Stomach (tissue), 9 donors: ENCODE data around the gene SCIMP. TPM values are rescaled to one million over a fixed set of nuclear protein-coding genes. Genes with fewer than 3 reads are reported as not detected.
"Not testable (repeated sequence)": the region's sequence is repeated elsewhere in the genome, so short reads cannot be mapped to it uniquely, and the experiment has no call there.

ENCODE experiments used
- DNase-seq, 2 donors: peaks; one replicate each; pipeline versions ENCODE4 v3.0.0 to v3.0.0-alpha.2; 2013 to 2019
- H3K27ac ChIP-seq, 5 donors: fragments of 200-600 bp in 4 of 5; sonication (generic) in 4 of 5; one replicate each; pipeline ENCODE4 v1.5.1; 2013 to 2019; ENCODE audit warnings: mild to moderate bottlenecking in 1 of 5, moderate library complexity in 1 of 5
- H3K27me3 ChIP-seq, 3 donors: fragments of 200-600 bp; sonication (generic); one replicate each; pipeline ENCODE4 v1.5.1; 2017 to 2019; ENCODE audit warnings: mixed run types in 1 of 3
- H3K36me3 ChIP-seq, 4 donors: fragments of 200-600 bp; sonication (generic); 1 replicate in 3 of 4; 2 replicates in 1 of 4; pipeline ENCODE4 v1.5.1; 2016 to 2019
- H3K4me1 ChIP-seq, 4 donors: fragments of 200-600 bp; sonication (generic); one replicate each; pipeline ENCODE4 v1.5.1; 2016 to 2019
- H3K4me3 ChIP-seq, 4 donors: fragments of 200-600 bp; sonication (generic) in 3 of 4; one replicate each; pipeline ENCODE4 v1.5.1; 2016 to 2019; ENCODE audit warnings: mild to moderate bottlenecking in 1 of 4
- H3K9me3 ChIP-seq, 4 donors: fragments of 200-600 bp; sonication (generic); one replicate each; pipeline ENCODE4 v1.5.1; 2016 to 2019
- CTCF ChIP-seq, 7 experiments: fragments of 450-650 bp in 4 of 7; fragments of 200-600 bp in 3 of 7; sonication (generic) in 3 of 7; IDR thresholded peaks; one replicate each; pipeline ENCODE4 v1.5.1; 2016 to 2019; ENCODE audit warnings: antibody characterized with exemption in 7 of 7, control low read depth in 2 of 7, mild to moderate bottlenecking in 1 of 7
- EP300 ChIP-seq: sonication (generic); formaldehyde crosslinking; IDR thresholded peaks from one replicate; pipeline ENCODE4 v1.6.1; 2017; ENCODE audit warnings: antibody characterized with exemption
- POLR2A ChIP-seq, 4 donors: fragments of 450-650 bp; IDR thresholded peaks; one replicate each; pipeline ENCODE4 v1.6.1; 2016; ENCODE audit warnings: antibody characterized with exemption in 4 of 4, control low read depth in 2 of 4, mild to moderate bottlenecking in 1 of 4, moderate library complexity in 1 of 4
- POLR2AphosphoS5 ChIP-seq, 3 donors: sonication (generic); formaldehyde crosslinking; IDR thresholded peaks; one replicate each; pipeline ENCODE4 v1.6.1; 2016; ENCODE audit warnings: antibody characterized with exemption in 3 of 3
- WGBS, 5 donors: extraction: QIAGEN DNeasy Blood & Tissue Kit in 3 of 5; methylation state at CpG; one replicate each; pipeline versions ENCODE4 v1.1.5 to v1.1.7; 2013 to 2018; 5-methylcytosine and 5-hydroxymethylcytosine counted together
- intact Hi-C: fragments of 100-400 bp; cut with DNase I; formaldehyde crosslinking; loops from one replicate; pipeline ENCODE4 v1.15.1; 2023; ENCODE audit warnings: low total_unique reads
- polyA plus RNA-seq, 3 donors: library from polyadenylated mRNA; stranded (reverse); fragments of 200-250 nt; gene quantifications; one replicate each; pipeline ENCODE4 v1.2.3, GENCODE V29; 2013
- total RNA-seq, 5 donors: library from RNA; depleted of rRNA; stranded (reverse); fragments of >200 nt; gene quantifications; one replicate each; pipeline versions ENCODE4 v1.1.0 to v1.2.3, GENCODE V29; 2014 to 2016
- donor health status: healthy with polysubstance abuse.
- donor health status: Bipolar disorder and iron deficiency.
- donor health status: healthy.

SCIMP gene
- total and polyA plus RNA-seq, 8 donors = 0.62 to 2.1 (median 0.91) TPM; not detected in 4

GRCh38 chr17:5247621-5248020, 13.0 kb upstream of the SCIMP start:
- intact Hi-C loops = no loop called here
- no peak for TF ChIP-seq POLR2A (IDR thresholded peaks at IDR 0.05)
- no peak for TF ChIP-seq EP300
- no peak for TF ChIP-seq POLR2AphosphoS5 (IDR thresholded peaks at IDR 0.05)
- no peak for TF ChIP-seq CTCF (IDR thresholded peaks at IDR 0.05)
- no peaks in the 10 kb centered on the region for H3K36me3 ChIP-seq
- H3K27ac ChIP-seq = no peak overlapping the region
- H3K9me3 ChIP-seq = no peaks in the 10 kb centered on the region
- H3K4me3 ChIP-seq = no peak overlapping the region
- 88 to 95% (median 94%) methylated on average over 8 of the region's 8 CpGs for WGBS, 5 donors
- no peak for DNase-seq
- H3K27me3 ChIP-seq = peaks cover 0 to 24% (median 0%) of the 10 kb centered on the region in 3 donors
- H3K4me1 ChIP-seq = peaks cover 0 to 10% (median 8%) of the 10 kb centered on the region in 4 donors

GRCh38 chr17:5241861-5242671, 7.4 kb upstream of the SCIMP start:
- DNase-seq = peak; percentile 29 to 70
- intact Hi-C loops = no loop called here
- TF ChIP-seq POLR2A (IDR thresholded peaks at IDR 0.05) (no peak), POLR2AphosphoS5 (IDR thresholded peaks at IDR 0.05) (no peak), CTCF (IDR thresholded peaks at IDR 0.05) (peak in 1 of 7 experiments; percentile 5), EP300 (no peak)
- Histone ChIP-seq H3K4me1 (peaks cover 0 to 19% (median 8%) of the 10 kb centered on the region in 4 donors), H3K4me3 (no peak overlapping the region), H3K27ac (peak overlapping the region; percentile 48 to 80 (median 73)), H3K27me3 (peaks cover 0 to 10% (median 0%) of the 10 kb centered on the region in 3 donors), H3K36me3 (no peaks in the 10 kb centered on the region), H3K9me3 (no peaks in the 10 kb centered on the region)
- WGBS, 5 donors = 27 to 48% (median 33%) methylated on average over 10 of the region's 10 CpGs

- DNase-seq, H3K9me3 ChIP-seq, H3K27ac ChIP-seq, intact Hi-C loops, H3K4me3 ChIP-seq, H3K36me3 ChIP-seq, H3K27me3 ChIP-seq: not testable (repeated sequence)
- WGBS, 5 donors = 79 to 95% (median 80%) methylated on average over 5 to 7 of the region's 7 CpGs
- peaks cover 0 to 19% (median 8%) of the 10 kb centered on the region in 4 donors for H3K4me1 ChIP-seq
Observed at GRCh38 chr17:5239769-5240168, 5.1 kb upstream of the SCIMP start.

- peaks cover 0 to 18% (median 7%) of the 10 kb centered on the region in 4 donors for H3K4me1 ChIP-seq
- 61 to 81% (median 66%) methylated on average over 4 of the region's 4 CpGs for WGBS, 5 donors
- no peak overlapping the region for H3K4me3 ChIP-seq
- no peaks in the 10 kb centered on the region for H3K9me3 ChIP-seq
- peaks cover 0 to 23% (median 5%) of the 10 kb centered on the region in 4 donors for H3K36me3 ChIP-seq
- TF ChIP-seq CTCF (IDR thresholded peaks at IDR 0.05) = no peak
- no peak for TF ChIP-seq POLR2A (IDR thresholded peaks at IDR 0.05)
- no peak for TF ChIP-seq EP300
- H3K27ac ChIP-seq = no peak overlapping the region
- no peaks in the 10 kb centered on the region for H3K27me3 ChIP-seq
- DNase-seq = no peak
- intact Hi-C loops = no loop called here
Observed at GRCh38 chr17:5238333-5238732, 3.7 kb upstream of the SCIMP start.

- DNase-seq = peak; percentile 61 to 65
Observed at GRCh38 chr17:5237541-5238016, 2.9 kb upstream of the SCIMP start.

More at GRCh38 chr17:5237541-5238016, 2.9 kb upstream of the SCIMP start:
- H3K4me3 ChIP-seq = no peak overlapping the region
- H3K27me3 ChIP-seq = no peaks in the 10 kb centered on the region
- 16 to 27% (median 26%) methylated on average over 6 of the region's 6 CpGs for WGBS, 5 donors
- H3K27ac ChIP-seq = no peak overlapping the region
- TF ChIP-seq EP300 (no peak), POLR2A (IDR thresholded peaks at IDR 0.05) (no peak), CTCF (IDR thresholded peaks at IDR 0.05) (peak in 5 of 7 experiments; percentile 27 to 63 (median 58)), POLR2AphosphoS5 (IDR thresholded peaks at IDR 0.05) (no peak)
- peaks cover 0 to 24% (median 5%) of the 10 kb centered on the region in 4 donors for H3K36me3 ChIP-seq
- no peaks in the 10 kb centered on the region for H3K9me3 ChIP-seq
- intact Hi-C loops = no loop called here
- H3K4me1 ChIP-seq = peaks cover 0 to 10% (median 1%) of the 10 kb centered on the region in 4 donors
